Ishikawa (cell line): ENCODE measurements around the gene LDLR.

ENCODE experiments used
- CEBPB ChIP-seq: IDR thresholded peaks from 2 replicates; pipeline ENCODE4 v1.6.1; 2012
- CREB1 ChIP-seq: IDR thresholded peaks from 2 replicates; pipeline ENCODE4 v1.6.1; 2012; ENCODE audit warnings: low read depth
- EGR1 ChIP-seq: IDR thresholded peaks from 2 replicates; pipeline ENCODE4 v1.6.1; 2012
- EP300 ChIP-seq: IDR thresholded peaks from 2 replicates; pipeline ENCODE4 v1.6.1; 2012; ENCODE audit warnings: borderline replicate concordance
- FOXM1 ChIP-seq: IDR thresholded peaks from 2 replicates; pipeline ENCODE4 v1.6.1; 2012; ENCODE audit warnings: low read depth, borderline replicate concordance
- MAX ChIP-seq: IDR thresholded peaks from 2 replicates; pipeline ENCODE4 v1.6.1; 2012
- NFIC ChIP-seq: IDR thresholded peaks from 2 replicates; pipeline ENCODE4 v1.6.1; 2012
- RAD21 ChIP-seq: IDR thresholded peaks from 2 replicates; pipeline ENCODE4 v1.6.1; 2012; ENCODE audit warnings: low read depth
- TAF1 ChIP-seq: IDR thresholded peaks from 2 replicates; pipeline ENCODE4 v1.6.1; 2012; ENCODE audit warnings: low read depth, mild to moderate bottlenecking
- TCF12 ChIP-seq: IDR thresholded peaks from 2 replicates; pipeline ENCODE4 v1.6.1; 2012; ENCODE audit warnings: low read depth
- TEAD4 ChIP-seq: IDR thresholded peaks from 2 replicates; pipeline ENCODE4 v1.6.1; 2012
- YY1 ChIP-seq: IDR thresholded peaks from 2 replicates; pipeline ENCODE4 v1.6.1; 2012; ENCODE audit warnings: low read depth
- ZBTB7A ChIP-seq: IDR thresholded peaks from 2 replicates; pipeline ENCODE4 v1.6.1; 2012; ENCODE audit warnings: low read depth
- TF ChIP-seq, protein P1 (sequence below): IDR thresholded peaks from 2 replicates; pipeline ENCODE4 v1.6.1; 2012
- TF ChIP-seq, protein P2 (sequence below): IDR thresholded peaks from 2 replicates; pipeline ENCODE4 v1.6.1; 2012; ENCODE audit warnings: low read depth, mild to moderate bottlenecking

Gene LDLR

GRCh38 chr19:11044431-11044830 is 44.8 kb upstream of the LDLR start:
- TF ChIP-seq TEAD4 (no peak), FOXM1 (no peak), TCF12 (no peak)
- TF ChIP-seq, protein P1, sequence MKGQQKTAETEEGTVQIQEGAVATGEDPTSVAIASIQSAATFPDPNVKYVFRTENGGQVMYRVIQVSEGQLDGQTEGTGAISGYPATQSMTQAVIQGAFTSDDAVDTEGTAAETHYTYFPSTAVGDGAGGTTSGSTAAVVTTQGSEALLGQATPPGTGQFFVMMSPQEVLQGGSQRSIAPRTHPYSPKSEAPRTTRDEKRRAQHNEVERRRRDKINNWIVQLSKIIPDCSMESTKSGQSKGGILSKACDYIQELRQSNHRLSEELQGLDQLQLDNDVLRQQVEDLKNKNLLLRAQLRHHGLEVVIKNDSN = no peak

DNA sequence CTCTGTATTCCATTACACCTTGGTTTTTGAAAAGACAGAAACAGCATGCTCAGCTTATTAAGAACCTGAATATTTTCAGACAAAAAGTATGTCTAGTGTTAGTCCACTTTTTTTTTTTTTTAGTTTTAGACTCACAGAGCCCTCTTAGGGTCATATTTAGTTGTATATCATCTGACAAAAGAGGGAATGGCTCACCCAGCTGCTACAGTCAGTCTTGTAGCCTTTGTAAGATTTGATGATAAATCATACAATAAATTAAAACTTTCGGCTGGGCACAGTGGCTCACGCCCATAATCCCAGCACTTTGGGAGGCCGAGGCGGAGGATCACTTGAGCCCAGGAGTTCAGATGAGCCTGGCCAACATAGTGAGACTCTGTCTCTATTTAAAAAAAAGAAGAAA is 43.7 kb upstream of the LDLR start:
- no peak for TF ChIP-seq NFIC
- TF ChIP-seq EGR1 = no peak
- TF ChIP-seq ZBTB7A = no peak
- no peak for TF ChIP-seq EP300
- TF ChIP-seq, protein P1 = no peak
- no peak for TF ChIP-seq MAX
- no peak for TF ChIP-seq FOXM1
- TF ChIP-seq TAF1 = no peak
- TF ChIP-seq RAD21 = no peak
- no peak for TF ChIP-seq CEBPB
- TF ChIP-seq TEAD4 = no peak
- no peak for TF ChIP-seq CREB1
- no peak for TF ChIP-seq YY1
- TF ChIP-seq, protein P2, sequence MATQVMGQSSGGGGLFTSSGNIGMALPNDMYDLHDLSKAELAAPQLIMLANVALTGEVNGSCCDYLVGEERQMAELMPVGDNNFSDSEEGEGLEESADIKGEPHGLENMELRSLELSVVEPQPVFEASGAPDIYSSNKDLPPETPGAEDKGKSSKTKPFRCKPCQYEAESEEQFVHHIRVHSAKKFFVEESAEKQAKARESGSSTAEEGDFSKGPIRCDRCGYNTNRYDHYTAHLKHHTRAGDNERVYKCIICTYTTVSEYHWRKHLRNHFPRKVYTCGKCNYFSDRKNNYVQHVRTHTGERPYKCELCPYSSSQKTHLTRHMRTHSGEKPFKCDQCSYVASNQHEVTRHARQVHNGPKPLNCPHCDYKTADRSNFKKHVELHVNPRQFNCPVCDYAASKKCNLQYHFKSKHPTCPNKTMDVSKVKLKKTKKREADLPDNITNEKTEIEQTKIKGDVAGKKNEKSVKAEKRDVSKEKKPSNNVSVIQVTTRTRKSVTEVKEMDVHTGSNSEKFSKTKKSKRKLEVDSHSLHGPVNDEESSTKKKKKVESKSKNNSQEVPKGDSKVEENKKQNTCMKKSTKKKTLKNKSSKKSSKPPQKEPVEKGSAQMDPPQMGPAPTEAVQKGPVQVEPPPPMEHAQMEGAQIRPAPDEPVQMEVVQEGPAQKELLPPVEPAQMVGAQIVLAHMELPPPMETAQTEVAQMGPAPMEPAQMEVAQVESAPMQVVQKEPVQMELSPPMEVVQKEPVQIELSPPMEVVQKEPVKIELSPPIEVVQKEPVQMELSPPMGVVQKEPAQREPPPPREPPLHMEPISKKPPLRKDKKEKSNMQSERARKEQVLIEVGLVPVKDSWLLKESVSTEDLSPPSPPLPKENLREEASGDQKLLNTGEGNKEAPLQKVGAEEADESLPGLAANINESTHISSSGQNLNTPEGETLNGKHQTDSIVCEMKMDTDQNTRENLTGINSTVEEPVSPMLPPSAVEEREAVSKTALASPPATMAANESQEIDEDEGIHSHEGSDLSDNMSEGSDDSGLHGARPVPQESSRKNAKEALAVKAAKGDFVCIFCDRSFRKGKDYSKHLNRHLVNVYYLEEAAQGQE = no peak
- TF ChIP-seq TCF12 = no peak

DNA sequence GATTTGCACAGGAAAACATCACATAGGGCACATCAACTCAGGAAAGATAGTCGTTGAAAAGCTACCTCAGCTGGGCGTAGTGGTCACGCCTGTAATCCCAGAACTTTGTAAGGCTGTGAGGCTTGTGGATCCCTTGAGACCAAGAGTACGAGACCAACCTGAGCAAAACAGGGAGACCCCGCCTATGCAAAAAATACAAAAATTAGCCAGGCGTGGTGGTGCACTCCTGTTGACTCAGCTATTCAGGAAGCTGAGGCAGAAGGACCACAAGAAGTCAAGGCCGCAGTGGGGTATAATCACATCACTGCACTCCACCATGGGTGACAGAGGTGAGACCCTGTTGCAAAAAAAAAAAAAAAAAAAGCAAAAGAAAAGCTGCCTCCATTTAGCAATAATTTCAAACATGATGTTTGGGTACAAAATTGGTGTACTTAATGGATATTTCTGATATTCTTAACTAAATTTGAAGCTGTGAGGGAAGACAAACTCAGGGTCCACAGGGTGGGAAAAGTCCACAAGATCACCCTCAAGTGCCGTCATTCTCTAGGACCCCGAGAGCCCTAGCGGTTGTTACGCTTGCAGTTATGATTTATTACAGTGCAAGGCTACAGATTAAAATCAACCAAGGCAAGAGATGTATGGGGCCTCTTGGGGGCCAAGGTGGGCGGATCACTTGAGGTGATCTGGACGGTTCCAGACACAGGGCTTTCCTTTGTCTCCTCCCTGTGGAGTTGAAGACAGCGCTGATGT is 42.5 kb upstream of the LDLR start:
- TF ChIP-seq, protein P1 = no peak
- TF ChIP-seq NFIC (no peak), EP300 (no peak), FOXM1 (no peak), TCF12 (no peak), TEAD4 (no peak), YY1 (no peak), CREB1 (no peak), ZBTB7A (no peak), RAD21 (no peak), MAX (no peak), TAF1 (no peak), CEBPB (no peak), EGR1 (no peak)
- TF ChIP-seq, protein P2 = no peak

DNA sequence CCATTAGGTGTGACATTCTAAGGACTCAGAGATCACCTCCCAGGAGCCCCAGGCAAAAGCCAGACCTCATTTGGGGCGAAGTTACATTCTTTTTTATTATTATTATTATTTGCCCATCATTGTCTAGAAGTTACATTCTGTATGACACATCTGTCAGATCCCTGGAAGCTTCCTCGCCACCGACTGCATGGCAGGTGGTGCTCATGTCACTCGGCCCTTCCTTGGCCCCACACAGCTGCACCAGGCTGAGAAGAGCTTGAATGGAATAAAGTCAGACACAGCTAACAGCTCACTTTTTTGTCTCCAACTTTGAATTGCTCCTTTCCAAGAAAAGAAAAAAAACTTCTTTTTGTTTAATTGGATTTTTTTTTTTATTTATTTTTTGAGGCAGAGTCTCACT is 41.4 kb upstream of the LDLR start:
- TF ChIP-seq TCF12 = no peak
- TF ChIP-seq MAX = no peak
- no peak for TF ChIP-seq CEBPB
- no peak for TF ChIP-seq ZBTB7A
- no peak for TF ChIP-seq TAF1
- no peak for TF ChIP-seq RAD21
- no peak for TF ChIP-seq EGR1
- TF ChIP-seq, protein P2 = no peak
- TF ChIP-seq, protein P1 = no peak
- no peak for TF ChIP-seq YY1
- TF ChIP-seq TEAD4 = no peak
- no peak for TF ChIP-seq EP300
